Spleen (tissue), 7 donors: ENCODE measurements around the gene PRKCSH.
A peak's percentile ranks its signal among the peaks of the same experiment; 100 is the strongest.

Source experiments
- CTCF ChIP-seq, 11 experiments: fragments of 200-600 bp in 7 of 11; fragments of 450-650 bp in 4 of 11; sonication (generic) in 4 of 11; IDR thresholded peaks in 8 of 11; conservative IDR thresholded peaks in 3 of 11; 1 replicate in 7 of 11; 2 replicates in 4 of 11; pipeline versions ENCODE4 v1.4.0 to v1.8.0; 2016 to 2021; ENCODE audit warnings: antibody characterized with exemption in 11 of 11, inconsistent platforms in 4 of 11, mild to moderate bottlenecking in 1 of 11
- POLR2AphosphoS5 ChIP-seq, 3 donors: sonication (generic); formaldehyde crosslinking; IDR thresholded peaks; one replicate each; pipeline ENCODE4 v1.5.1; 2017; ENCODE audit warnings: antibody characterized with exemption in 3 of 3
- donor health status: DM: no; HTN: no; CAD: no; lungs with moderate emphysema.
- donor health status: DM: no; HTN: no; CAD: no.
- donor health status: DM: no; HTN: no; CAD: no.

GRCh38 chr19:11447347-11448262 is 12.2 kb downstream of the PRKCSH start:
- TF ChIP-seq CTCF (IDR thresholded peaks at IDR 0.05 in 8 of 11, conservative IDR thresholded peaks at IDR 0.05 in 3 of 11): peak in 1 of 11 experiments; percentile 12
- peak in 1 of 3 donors; percentile 52 for TF ChIP-seq POLR2AphosphoS5 (IDR thresholded peaks at IDR 0.05)
